K562 (cell line): ENCODE results near the gene ZNF487. TPM values are rescaled to one million over a fixed set of nuclear protein-coding genes. Genes with fewer than 3 reads are reported as not detected.

Source experiments
- ARID1B ChIP-seq: fragments of 450-650 bp; IDR thresholded peaks from 2 replicates; pipeline ENCODE4 v1.6.1; 2016; ENCODE audit warnings: antibody characterized with exemption, mild to moderate bottlenecking, inconsistent platforms
- CTCF ChIP-seq, 3 experiments: IDR thresholded peaks in 2 of 3; conservative IDR thresholded peaks in 1 of 3; 2 replicates each; pipeline ENCODE4 v1.5.1; 2011 to 2012; ENCODE audit warnings: low read length in 3 of 3, mild to moderate bottlenecking in 3 of 3, control low read depth in 2 of 3, improper control_type of control experiment in 1 of 3, inconsistent platforms in 1 of 3, low read depth in 1 of 3, mixed read lengths in 1 of 3, moderate library complexity in 1 of 3; ENCODE audit not compliant: insufficient read depth in 2 of 3
- CTCFL ChIP-seq: IDR thresholded peaks from 2 replicates; pipeline ENCODE4 v1.6.1; 2011; ENCODE audit warnings: borderline replicate concordance, low read depth, mild to moderate bottlenecking, moderate library complexity, low read length; ENCODE audit not compliant: insufficient read depth, poor library complexity, severe bottlenecking
- FOXK2 ChIP-seq, 2 experiments: fragments of 450-650 bp; IDR thresholded peaks in 1 of 2; conservative IDR thresholded peaks in 1 of 2; 2 replicates each; pipeline ENCODE4 v1.6.1; 2016; ENCODE audit warnings: low read depth in 2 of 2, mild to moderate bottlenecking in 1 of 2
- HLTF ChIP-seq: fragments of 450-650 bp; IDR thresholded peaks from 2 replicates; pipeline ENCODE4 v1.6.1; 2016
- NR4A1 ChIP-seq, 2 experiments: fragments of 250-450 bp in 1 of 2; fragments of 450-650 bp in 1 of 2; sonication (Bioruptor Pico) in 1 of 2; IDR thresholded peaks; 2 replicates each; pipeline versions ENCODE4 v1.4.0 to v1.6.1; 2016 to 2020; ENCODE audit warnings: mild to moderate bottlenecking in 2 of 2, missing compliant biosample characterization in 1 of 2, missing genetic modification characterization in 1 of 2, moderate library complexity in 1 of 2
- OTX1 ChIP-seq: fragments of 450-650 bp; formaldehyde crosslinking; IDR thresholded peaks from 2 replicates; pipeline ENCODE4 v1.4.0; 2022; ENCODE audit warnings: mild to moderate bottlenecking
- PHB2 ChIP-seq: fragments of 450-650 bp; IDR thresholded peaks from 2 replicates; pipeline ENCODE4 v1.6.1; 2017; ENCODE audit warnings: low read depth
- RNF2 ChIP-seq: sonication (generic); IDR thresholded peaks from 2 replicates; pipeline ENCODE4 v1.6.1; 2016
- SMARCE1 ChIP-seq: fragments of 450-650 bp; IDR thresholded peaks from 2 replicates; pipeline ENCODE4 v1.7.1; 2016; ENCODE audit warnings: mild to moderate bottlenecking
- ZBED1 ChIP-seq: IDR thresholded peaks from 2 replicates; pipeline ENCODE4 v1.6.1; 2014
- ZNF140 ChIP-seq: fragments of 250-450 bp; sonication (Bioruptor Pico); IDR thresholded peaks from 2 replicates; pipeline ENCODE4 v1.8.0; 2021; ENCODE audit warnings: moderate library complexity, mild to moderate bottlenecking, inconsistent platforms
- ZNF263 ChIP-seq: sonication (generic); formaldehyde crosslinking; IDR thresholded peaks from 2 replicates; pipeline ENCODE4 v1.8.0; 2022; ENCODE audit warnings: mild to moderate bottlenecking, missing genetic modification reagents, borderline replicate concordance
- ZNF431 ChIP-seq: sonication (generic); formaldehyde crosslinking; IDR thresholded peaks from 2 replicates; pipeline ENCODE4 v1.8.0; 2022; ENCODE audit warnings: mild to moderate bottlenecking, missing genetic modification reagents
- ZNF449 ChIP-seq: fragments of 250-450 bp; sonication (Bioruptor Pico); IDR thresholded peaks from 2 replicates; pipeline ENCODE4 v1.8.0; 2022; ENCODE audit warnings: moderate library complexity, mild to moderate bottlenecking, inconsistent platforms
- ZNF830 ChIP-seq: fragments of 250-450 bp; sonication (Bioruptor Pico); IDR thresholded peaks from 2 replicates; pipeline ENCODE4 v1.5.0; 2021; ENCODE audit warnings: mild to moderate bottlenecking
- polyA plus RNA-seq, 8 experiments: library from polyadenylated mRNA; depleted of rRNA in 4 of 8; stranded (reverse) in 5 of 8; unstranded in 3 of 8; fragments of >200 nt; fragmentation: Nextera tagmentation in 2 of 8; fragmentation: Illumina TruSeq in 1 of 8; extraction: Ambion mirVana in 2 of 8; extraction: Trizol in 1 of 8; gene quantifications; 2 replicates each; pipeline versions ENCODE4 v1.2.1 to v1.2.3, GENCODE V29; 2011 to 2014; ENCODE audit warnings: inconsistent platforms in 1 of 8, missing spikeins in 1 of 8
- total RNA-seq, 7 experiments: library from RNA; depleted of rRNA in 6 of 7; stranded (reverse); fragments of >200 nt in 6 of 7; fragmentation: Illumina TruSeq in 2 of 7; extraction: Trizol in 2 of 7; gene quantifications; 2 replicates each; pipeline versions ENCODE4 v1.2.1 to v1.2.3, GENCODE V29; 2011 to 2021; ENCODE audit warnings: low replicate concordance in 1 of 7

Gene ZNF487
- total and polyA plus RNA-seq, 9 of the 15 experiments (the other 6 are each of a cell fraction or from before 2014, with no cell fraction given): 1.9 to 6.5 (median 4.2) TPM

GRCh38 chr10:43404704-43405084 is 32.2 kb upstream of the ZNF487 start (continued):
- peak; percentile 55; the same call in 1 of the 2 replicates for TF ChIP-seq SMARCE1
- TF ChIP-seq CTCF (IDR thresholded peaks at IDR 0.05 in 2 of 3, conservative IDR thresholded peaks at IDR 0.05 in 1 of 3; ENCODE audit: insufficient read depth in 2 of 3, low read depth in 1 of 3, low read length in 3 of 3): no peak
- no peak for TF ChIP-seq FOXK2 (conservative IDR thresholded peaks at IDR 0.05 in 1 of 2, IDR thresholded peaks at IDR 0.05 in 1 of 2; ENCODE audit: low read depth in 2 of 2)
- no peak for TF ChIP-seq RNF2
- TF ChIP-seq ZNF263 (CRISPR knock-in tag): no peak
- no peak for TF ChIP-seq PHB2
- no peak for TF ChIP-seq ZNF140
- no peak for TF ChIP-seq ZBED1
- no peak for TF ChIP-seq ZNF449 (CRISPR knock-in tag)
- peak; percentile 25 for TF ChIP-seq ARID1B
- no peak for TF ChIP-seq ZNF830 (CRISPR knock-in tag)
- TF ChIP-seq HLTF: 0 out of 2 replicates have a peak, but pooled peaks have one; percentile 23
- TF ChIP-seq NR4A1 (CRISPR knock-in tag; IDR thresholded peaks at IDR 0.05): no peak
- TF ChIP-seq NR4A1 (tag; IDR thresholded peaks at IDR 0.05): no peak
- TF ChIP-seq OTX1 (CRISPR knock-in tag): 0 out of 2 replicates have a peak, but pooled peaks have one; percentile 73
- no peak for TF ChIP-seq CTCFL
- no peak for TF ChIP-seq ZNF431 (CRISPR knock-in tag)
